Jurkat, Clone E6-1 (cell line): Measurements from ENCODE around the gene MVB12B.

Source experiments
- DNase-seq: peaks from one replicate; pipeline ENCODE4 v3.0.0-alpha.2; 2011; ENCODE audit warnings: low read depth, low spot score
- H3K4me3 ChIP-seq: 2 replicates; pipeline ENCODE4 v1.5.1; 2011; ENCODE audit warnings: mild to moderate bottlenecking, low read length, control low read depth, moderate library complexity

MVB12B gene

GRCh38 chr9:126395439-126396212 lies 69.0 kb downstream of the MVB12B start:
- no peak for DNase-seq
- H3K4me3 ChIP-seq, result no peak overlapping the region

- DNase-seq, result peak; percentile 97
Observed at GRCh38 chr9:126397056-126397455, 70.4 kb downstream of the MVB12B start.

GRCh38 chr9:126398403-126399058 lies 71.9 kb downstream of the MVB12B start:
- H3K4me3 ChIP-seq, result no peak overlapping the region
- DNase-seq, result no peak

More at GRCh38 chr9:126397056-126397455, 70.4 kb downstream of the MVB12B start:
- no peak overlapping the region for H3K4me3 ChIP-seq

- no peak for DNase-seq
- H3K4me3 ChIP-seq, result no peak overlapping the region
Observed at GRCh38 chr9:126399251-126399650, 72.6 kb downstream of the MVB12B start.

- H3K4me3 ChIP-seq, result no peak overlapping the region
- no peak for DNase-seq
Observed at GRCh38 chr9:126399789-126400188, 73.2 kb downstream of the MVB12B start.

GRCh38 chr9:126400571-126400970 lies 73.9 kb downstream of the MVB12B start:
- H3K4me3 ChIP-seq, result no peak overlapping the region
- no peak for DNase-seq

- H3K4me3 ChIP-seq, result no peak overlapping the region
- DNase-seq, result no peak
Observed at GRCh38 chr9:126401107-126401506, 74.5 kb downstream of the MVB12B start.

- H3K4me3 ChIP-seq, result no peak overlapping the region
- DNase-seq, result no peak
Observed at GRCh38 chr9:126401581-126401980, 75.0 kb downstream of the MVB12B start.

- DNase-seq, result no peak
- H3K4me3 ChIP-seq, result no peak overlapping the region
Observed at GRCh38 chr9:126403397-126403796, 76.8 kb downstream of the MVB12B start.

GRCh38 chr9:126404459-126404858 lies 77.8 kb downstream of the MVB12B start:
- no peak for DNase-seq
- H3K4me3 ChIP-seq, result no peak overlapping the region

- H3K4me3 ChIP-seq, result no peak overlapping the region
- DNase-seq, result no peak
Observed at GRCh38 chr9:126406075-126406667, 79.5 kb downstream of the MVB12B start.

GRCh38 chr9:126407114-126407870 lies 80.7 kb downstream of the MVB12B start:
- DNase-seq, result no peak
- H3K4me3 ChIP-seq, result no peak overlapping the region

GRCh38 chr9:126408004-126408403 lies 81.4 kb downstream of the MVB12B start:
- H3K4me3 ChIP-seq, result no peak overlapping the region
- DNase-seq, result no peak

GRCh38 chr9:126410229-126410628 lies 83.6 kb downstream of the MVB12B start:
- no peak overlapping the region for H3K4me3 ChIP-seq
- no peak for DNase-seq

- peak; percentile 98 for DNase-seq
- peak overlapping the region; percentile 43 for H3K4me3 ChIP-seq
Observed at GRCh38 chr9:126411225-126411947, 84.8 kb downstream of the MVB12B start.

GRCh38 chr9:126411948-126412284 lies 85.3 kb downstream of the MVB12B start:
- peak overlapping the region; percentile 43 for H3K4me3 ChIP-seq
- no peak for DNase-seq

GRCh38 chr9:126412905-126413304 lies 86.3 kb downstream of the MVB12B start:
- DNase-seq, result no peak
- no peak overlapping the region for H3K4me3 ChIP-seq

GRCh38 chr9:126413391-126414068 lies 86.9 kb downstream of the MVB12B start:
- no peak overlapping the region for H3K4me3 ChIP-seq
- DNase-seq, result peak; percentile 53
